ENCODE measurements around the gene CEP135. TPM values are rescaled to one million over a fixed set of nuclear protein-coding genes. Genes with fewer than 3 reads are reported as not detected.

The CEP135 gene
- total RNA-seq, 1 experiment from 2014 or later, result 10.5 TPM

- no peak overlapping the region for H3K27ac Mint-ChIP-seq (ENCODE audit: unreplicated experiment)
- no peaks in the 10 kb centered on the region for H3K4me1 Mint-ChIP-seq (ENCODE audit: low read depth, unreplicated experiment)
- ChIA-PET POLR2A (no interaction called here), CTCF (no interaction called here)
- BruUV-seq (replicated peaks), result no TSS peak
- Histone ChIP-seq H3K4me1 (no peaks in the 10 kb centered on the region), H3K4me3 (ENCODE audit: low read depth, low read length) (no peak overlapping the region), H3K27me3 (replicated peaks; ENCODE audit: control insufficient read depth, insufficient read depth, low read length) (no peaks in the 10 kb centered on the region), H3K9me3 (no peaks in the 10 kb centered on the region), H3K36me3 (ENCODE audit: control insufficient read depth, insufficient read depth, low read length) (no peaks in the 10 kb centered on the region)
- H3K4me3 Mint-ChIP-seq (ENCODE audit: unreplicated experiment), result no peak overlapping the region
- no peaks in the 10 kb centered on the region for H3K9me3 Mint-ChIP-seq (ENCODE audit: unreplicated experiment)
- DNase-seq, result no peak
- intact Hi-C loops (cut with micrococcal nuclease; ENCODE audit: unreplicated experiment), result no loop called here
- TF ChIP-seq CTCF (IDR thresholded peaks at IDR 0.05; ENCODE audit: insufficient read depth in 1 of 2, low read depth in 1 of 2, low read length in 1 of 2, severe bottlenecking in 1 of 2, unreplicated experiment in 1 of 2), result no peak
- no peaks in the 10 kb centered on the region for H3K27me3 Mint-ChIP-seq (ENCODE audit: insufficient read depth, unreplicated experiment)
- H3K36me3 Mint-ChIP-seq (ENCODE audit: insufficient read depth, unreplicated experiment), result no peaks in the 10 kb centered on the region
These were observed 113.4 kb downstream of the CEP135 start for GRCh38 chr4:56062106-56062505.

- no peaks in the 10 kb centered on the region for H3K36me3 ChIP-seq (ENCODE audit: control insufficient read depth, insufficient read depth, low read length)
- H3K4me1 ChIP-seq, result no peaks in the 10 kb centered on the region
- BruUV-seq (replicated peaks), result no TSS peak
- Mint-ChIP-seq H3K4me1 (ENCODE audit: low read depth, unreplicated experiment) (no peaks in the 10 kb centered on the region), H3K27me3 (ENCODE audit: insufficient read depth, unreplicated experiment) (no peaks in the 10 kb centered on the region), H3K9me3 (ENCODE audit: unreplicated experiment) (no peaks in the 10 kb centered on the region), H3K4me3 (ENCODE audit: unreplicated experiment) (no peak overlapping the region), H3K36me3 (ENCODE audit: insufficient read depth, unreplicated experiment) (no peaks in the 10 kb centered on the region), H3K27ac (ENCODE audit: unreplicated experiment) (no peak overlapping the region)
- no peaks in the 10 kb centered on the region for H3K9me3 ChIP-seq
- no peak for DNase-seq
- TF ChIP-seq CTCF (IDR thresholded peaks at IDR 0.05; ENCODE audit: insufficient read depth in 1 of 2, low read depth in 1 of 2, low read length in 1 of 2, severe bottlenecking in 1 of 2, unreplicated experiment in 1 of 2), result no peak
- CTCF ChIA-PET, result no interaction called here
- no peak overlapping the region for H3K4me3 ChIP-seq (ENCODE audit: low read depth, low read length)
- H3K27me3 ChIP-seq (replicated peaks; ENCODE audit: control insufficient read depth, insufficient read depth, low read length), result no peaks in the 10 kb centered on the region
- intact Hi-C loops (cut with micrococcal nuclease; ENCODE audit: unreplicated experiment), result no loop called here
- POLR2A ChIA-PET, result no interaction called here
These were observed 113.9 kb downstream of the CEP135 start for GRCh38 chr4:56062526-56063145.

GRCh38 chr4:56066493-56066892, 117.7 kb downstream of the CEP135 start:
- Histone ChIP-seq H3K4me1 (no peaks in the 10 kb centered on the region), H3K4me3 (ENCODE audit: low read depth, low read length) (no peak overlapping the region), H3K36me3 (ENCODE audit: control insufficient read depth, insufficient read depth, low read length) (no peaks in the 10 kb centered on the region), H3K27me3 (replicated peaks; ENCODE audit: control insufficient read depth, insufficient read depth, low read length) (no peaks in the 10 kb centered on the region), H3K9me3 (no peaks in the 10 kb centered on the region)
- no peak overlapping the region for H3K27ac Mint-ChIP-seq (ENCODE audit: unreplicated experiment)
- no TSS peak for BruUV-seq (replicated peaks)
- no peak for TF ChIP-seq CTCF (IDR thresholded peaks at IDR 0.05; ENCODE audit: insufficient read depth in 1 of 2, low read depth in 1 of 2, low read length in 1 of 2, severe bottlenecking in 1 of 2, unreplicated experiment in 1 of 2)
- DNase-seq, result no peak
- ChIA-PET POLR2A (no interaction called here), CTCF (no interaction called here)
- H3K4me1 Mint-ChIP-seq (ENCODE audit: low read depth, unreplicated experiment), result no peaks in the 10 kb centered on the region
- peaks cover 8% of the 10 kb centered on the region for H3K9me3 Mint-ChIP-seq (ENCODE audit: unreplicated experiment)
- intact Hi-C loops (cut with micrococcal nuclease; ENCODE audit: unreplicated experiment), result no loop called here
- H3K36me3 Mint-ChIP-seq (ENCODE audit: insufficient read depth, unreplicated experiment), result no peaks in the 10 kb centered on the region
- H3K4me3 Mint-ChIP-seq (ENCODE audit: unreplicated experiment), result no peak overlapping the region
- H3K27me3 Mint-ChIP-seq (ENCODE audit: insufficient read depth, unreplicated experiment), result no peaks in the 10 kb centered on the region

Measured in Caco-2 (cell line).